HPDE6-E6E7 (cell line): Measurements from ENCODE around the gene INAFM2.

Experiments
- DNase-seq: peaks from one replicate; pipeline ENCODE4 v3.0.0; 2011; ENCODE audit warnings: missing footprints; ENCODE audit errors: extremely low spot score

The INAFM2 gene

GRCh38 chr15:40306908-40307307, 16.6 kb upstream of the INAFM2 start:
- DNase-seq: no peak

GRCh38 chr15:40307421-40308211, 15.9 kb upstream of the INAFM2 start, which contains the start of gene PLCB2:
TSS of gene PLCB2 (minus strand) at chr15:40307935. CDS start at chr15:40307672, 263 bp downstream.
- DNase-seq: no peak

DNA sequence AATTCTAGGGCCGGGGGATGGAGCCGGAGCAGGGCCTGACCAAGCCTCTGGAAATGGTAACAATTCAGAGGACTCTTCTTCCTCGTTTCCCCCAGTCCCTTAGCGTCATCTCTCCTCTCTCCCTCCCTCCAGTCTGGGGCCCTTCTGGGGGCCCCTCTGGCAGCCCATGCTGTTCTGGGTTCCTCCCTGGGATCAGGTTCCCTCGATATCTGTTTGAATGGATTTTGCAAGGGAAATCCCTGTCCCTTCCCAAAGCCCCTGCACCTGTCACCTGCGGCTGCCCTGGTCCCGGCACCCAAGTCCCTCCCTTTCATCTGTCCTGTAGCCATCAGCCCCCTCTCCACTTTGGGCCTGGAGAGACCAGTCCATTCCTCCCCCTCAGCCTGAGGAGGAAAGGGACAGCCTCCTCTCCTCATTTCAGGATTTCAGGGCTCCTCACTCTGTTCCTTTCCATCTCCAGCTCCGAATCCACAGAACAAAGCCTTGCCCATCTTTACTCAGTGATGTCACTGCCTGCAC, 14.1 kb upstream of the INAFM2 start:
- no peak for DNase-seq

- DNase-seq: no peak
Measured at GRCh38 chr15:40310001-40310959, 13.2 kb upstream of the INAFM2 start.

- no peak for DNase-seq
Measured at GRCh38 chr15:40310993-40311392, 12.5 kb upstream of the INAFM2 start.

- no peak for DNase-seq
Measured at GRCh38 chr15:40312370-40313158, 10.9 kb upstream of the INAFM2 start.

- no peak for DNase-seq
Measured at GRCh38 chr15:40313531-40314398, 9.7 kb upstream of the INAFM2 start.

DNA sequence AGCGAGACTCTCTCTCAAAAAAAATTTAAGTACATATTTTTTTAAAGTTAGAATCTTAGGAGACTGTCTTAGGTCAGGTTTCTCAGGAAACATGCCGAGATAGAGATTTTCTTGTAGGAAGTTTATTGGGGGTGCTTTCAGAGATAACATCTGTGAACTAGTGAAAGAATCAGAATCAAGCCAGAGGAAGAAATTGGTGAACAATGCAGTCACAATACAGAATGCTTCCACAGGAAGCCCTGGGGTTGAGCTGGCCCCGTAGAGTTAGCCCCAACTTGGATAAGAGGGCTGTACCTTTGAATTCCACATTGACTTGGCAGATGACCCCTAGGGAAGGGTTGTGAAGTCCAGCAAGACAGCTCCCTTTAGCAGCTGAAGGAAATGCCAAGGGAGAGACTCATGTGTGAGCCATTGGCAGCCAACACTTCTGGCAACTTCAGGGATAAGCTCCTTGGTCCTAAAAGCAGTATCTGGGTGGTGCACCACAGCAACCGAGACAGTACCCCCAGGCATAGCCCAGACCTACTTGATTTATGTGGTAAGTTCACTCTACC, 8.7 kb upstream of the INAFM2 start:
- no peak for DNase-seq

- DNase-seq: no peak
Measured at GRCh38 chr15:40316931-40317330, 6.6 kb upstream of the INAFM2 start.

- DNase-seq: no peak
Measured at GRCh38 chr15:40317580-40317979, 5.9 kb upstream of the INAFM2 start.

- DNase-seq: no peak
Measured at GRCh38 chr15:40320409-40320808, 3.1 kb upstream of the INAFM2 start.

DNA sequence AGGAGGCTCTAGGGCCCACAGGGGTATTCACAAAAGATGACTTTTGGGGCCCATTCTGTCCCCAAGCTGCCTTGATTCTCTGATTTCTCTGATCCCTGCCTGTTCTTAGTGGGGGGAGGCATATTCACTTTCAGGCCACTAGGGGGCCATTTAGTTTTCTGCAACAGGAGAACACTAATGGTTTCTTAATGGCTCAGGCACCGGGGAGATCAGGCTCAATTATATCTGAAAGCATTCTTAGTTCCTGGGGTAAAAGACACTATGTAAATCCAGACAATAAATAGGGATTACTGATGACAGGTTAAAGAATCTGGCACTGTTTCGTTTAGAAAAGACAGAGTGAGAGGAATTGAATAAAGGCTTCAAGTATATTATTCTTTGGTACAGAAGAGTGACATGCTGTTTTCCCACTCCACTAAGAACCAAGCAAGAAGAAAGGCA, 2.5 kb upstream of the INAFM2 start:
- DNase-seq: no peak

DNA sequence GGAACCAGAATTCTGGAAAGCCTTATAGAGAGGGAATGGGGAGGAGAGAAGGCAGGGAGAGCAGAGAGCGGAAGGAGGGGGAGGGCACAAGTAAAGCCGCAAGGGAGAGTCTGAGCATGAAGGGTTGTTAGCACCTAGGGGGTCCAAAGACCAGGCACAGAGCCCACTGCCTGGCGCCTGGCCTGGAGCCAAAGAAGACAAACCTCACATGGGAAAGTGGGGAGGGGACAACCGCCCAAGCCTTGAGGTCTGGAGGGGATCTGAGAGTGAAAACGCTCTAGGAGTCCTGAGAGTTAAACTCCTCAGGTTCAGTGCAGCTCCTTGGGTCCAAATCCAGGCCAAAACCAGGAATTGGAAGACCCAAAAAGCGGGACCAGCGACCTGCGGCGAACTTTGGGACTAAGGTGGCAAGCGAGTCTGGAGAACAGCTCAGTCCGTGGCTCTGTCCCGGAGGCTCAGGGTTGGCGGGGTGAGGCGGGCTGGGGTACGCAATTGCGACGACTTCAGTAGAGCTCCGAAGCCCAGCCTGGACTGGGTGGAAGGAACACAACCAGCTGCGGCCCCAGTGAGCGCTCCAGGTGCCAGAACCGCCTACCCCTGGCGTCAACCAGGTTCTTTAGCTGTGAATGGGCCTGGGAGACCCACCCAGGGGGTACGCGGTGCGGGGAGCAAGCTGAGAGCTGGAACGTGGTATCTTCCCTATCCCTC, 807 bp upstream of the INAFM2 start:
- DNase-seq: no peak

GRCh38 chr15:40323953-40324937, 753 bp downstream of the INAFM2 start:
- no peak for DNase-seq

- no peak for DNase-seq
Measured at GRCh38 chr15:40325188-40325587, 1.7 kb downstream of the INAFM2 start.

DNA sequence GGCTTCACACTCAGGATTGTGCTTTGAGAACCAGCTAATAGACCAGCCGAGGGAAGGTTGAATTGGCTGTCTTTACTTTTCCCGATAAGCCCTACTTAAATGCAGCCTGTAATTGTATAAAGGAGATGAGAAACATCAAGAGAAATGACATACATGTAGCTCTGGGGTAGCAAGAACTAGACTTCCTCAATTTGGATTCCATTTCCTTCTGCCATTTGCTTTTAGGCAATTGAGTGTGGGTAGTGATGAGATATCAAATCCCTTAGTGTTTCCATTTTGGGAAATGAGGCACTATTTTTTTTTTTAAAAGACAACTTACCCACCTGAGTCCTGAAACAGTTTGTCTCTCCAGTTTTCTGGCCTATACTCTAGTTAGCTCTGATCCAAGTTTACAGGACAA, 2.2 kb downstream of the INAFM2 start:
- no peak for DNase-seq

DNA sequence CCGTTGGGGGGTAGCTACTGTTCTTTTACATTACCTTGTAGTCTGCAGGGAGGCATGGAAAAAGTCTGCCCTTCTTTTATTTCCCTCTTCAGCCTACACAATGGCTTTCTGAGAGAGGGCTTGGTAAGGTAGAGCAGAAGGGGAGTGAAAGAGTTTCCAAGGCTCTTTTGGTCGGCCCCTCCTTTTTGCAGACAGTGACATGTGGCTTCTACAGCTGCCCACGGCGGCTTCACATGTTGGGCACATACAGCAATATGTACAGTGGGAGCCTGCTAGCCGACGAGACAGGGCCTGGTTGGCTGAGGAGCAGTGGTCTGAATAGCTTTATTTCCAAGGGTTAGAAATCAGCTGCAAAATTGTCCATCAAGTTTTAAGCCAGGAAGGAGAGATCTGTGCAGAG, 4.0 kb downstream of the INAFM2 start:
- no peak for DNase-seq

DNA sequence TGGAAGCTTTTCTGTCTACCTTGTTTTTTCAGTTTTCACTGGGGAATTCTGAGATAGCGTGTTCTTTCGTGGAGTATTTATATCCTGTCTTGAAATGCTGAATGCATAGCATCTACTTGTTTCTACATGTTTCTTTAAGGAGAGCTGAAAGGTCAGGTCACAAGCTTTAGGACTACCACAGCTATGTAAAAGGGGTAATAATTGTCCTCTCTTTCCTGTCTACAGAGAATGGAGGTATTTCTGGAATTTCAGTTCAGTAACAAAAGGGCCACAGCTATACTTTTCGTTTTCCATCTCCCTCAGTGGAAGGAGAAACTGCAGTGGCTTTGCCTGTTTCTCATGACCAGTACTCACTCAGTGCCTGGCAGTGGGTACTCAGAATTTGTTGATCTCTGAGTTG, 4.7 kb downstream of the INAFM2 start:
- DNase-seq: no peak
